Activated naive CD4-positive, alpha-beta T cell treated with anti-CD3 and anti-CD28 coated beads, Interleukin-2, amount 50 U/mL, for 24 hours (primary cell): ENCODE measurements around the gene BTC.

Experiments used
- H3K27ac Mint-ChIP-seq: one replicate; pipeline ENCODE4 v1.8.0; 2021; ENCODE audit warnings: mild to moderate bottlenecking, mixed read lengths
- H3K27me3 Mint-ChIP-seq: one replicate; pipeline ENCODE4 v1.8.0; 2021; ENCODE audit warnings: mixed read lengths
- H3K36me3 Mint-ChIP-seq: one replicate; pipeline ENCODE4 v1.8.0; 2021; ENCODE audit warnings: mixed read lengths
- H3K4me1 Mint-ChIP-seq: one replicate; pipeline ENCODE4 v1.8.0; 2021; ENCODE audit warnings: mixed read lengths
- H3K4me3 Mint-ChIP-seq: one replicate; pipeline ENCODE4 v1.8.0; 2021; ENCODE audit warnings: mild to moderate bottlenecking, mixed read lengths
- H3K9me3 Mint-ChIP-seq: one replicate; pipeline ENCODE4 v1.8.0; 2021; ENCODE audit warnings: mixed read lengths

Gene BTC

DNA sequence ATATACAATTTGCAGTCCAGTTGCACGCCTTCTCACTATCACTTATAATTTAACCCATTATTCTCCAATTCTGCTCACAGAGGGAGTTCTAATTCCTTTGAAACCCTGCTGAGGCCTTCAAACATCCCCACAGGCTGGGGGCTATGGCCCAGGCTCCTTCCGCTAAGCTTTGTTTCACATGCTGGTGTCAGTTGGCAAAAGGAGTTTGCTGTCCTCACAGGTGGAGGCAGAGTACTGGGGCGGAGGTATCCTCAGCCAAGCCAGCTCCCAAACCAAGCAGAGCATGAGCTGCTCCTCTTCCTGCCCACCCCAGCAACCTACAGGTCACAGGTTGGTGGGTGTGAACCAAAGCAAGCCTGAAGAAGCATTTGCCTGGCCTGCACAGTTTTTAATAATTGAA, 21.5 kb downstream of the BTC start:
- H3K4me1 Mint-ChIP-seq, result no peaks in the 10 kb centered on the region
- H3K4me3 Mint-ChIP-seq, result no peak overlapping the region
- H3K36me3 Mint-ChIP-seq, result no peaks in the 10 kb centered on the region
- H3K27me3 Mint-ChIP-seq, result peaks cover 3% of the 10 kb centered on the region
- no peaks in the 10 kb centered on the region for H3K9me3 Mint-ChIP-seq
- no peak overlapping the region for H3K27ac Mint-ChIP-seq

DNA sequence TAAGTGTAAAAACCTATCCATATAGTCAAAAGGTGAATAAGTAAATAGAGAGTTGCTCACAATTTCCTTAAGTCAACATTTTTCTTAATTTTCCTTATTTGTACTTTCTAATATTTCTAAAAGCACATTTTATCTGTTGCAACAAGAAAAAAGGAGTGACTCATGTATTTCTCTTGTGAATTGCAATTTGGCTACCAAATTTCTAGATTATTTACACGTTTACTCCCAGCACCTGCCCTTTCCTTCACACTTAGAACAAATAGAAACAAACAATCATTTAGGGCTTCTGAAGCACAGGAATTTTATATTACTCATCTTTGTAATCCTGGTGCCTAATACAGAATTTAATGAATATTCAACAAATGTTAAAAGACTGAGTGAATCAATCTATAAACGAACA, 22.2 kb downstream of the BTC start:
- Mint-ChIP-seq H3K27me3 (peaks cover 3% of the 10 kb centered on the region), H3K4me3 (no peak overlapping the region), H3K4me1 (no peaks in the 10 kb centered on the region), H3K9me3 (no peaks in the 10 kb centered on the region), H3K36me3 (no peaks in the 10 kb centered on the region), H3K27ac (no peak overlapping the region)

GRCh38 chr4:74770226-74770910, 24.0 kb downstream of the BTC start:
- Mint-ChIP-seq H3K4me1 (no peaks in the 10 kb centered on the region), H3K27me3 (peaks cover 3% of the 10 kb centered on the region), H3K9me3 (no peaks in the 10 kb centered on the region), H3K27ac (no peak overlapping the region), H3K4me3 (no peak overlapping the region), H3K36me3 (no peaks in the 10 kb centered on the region)

DNA sequence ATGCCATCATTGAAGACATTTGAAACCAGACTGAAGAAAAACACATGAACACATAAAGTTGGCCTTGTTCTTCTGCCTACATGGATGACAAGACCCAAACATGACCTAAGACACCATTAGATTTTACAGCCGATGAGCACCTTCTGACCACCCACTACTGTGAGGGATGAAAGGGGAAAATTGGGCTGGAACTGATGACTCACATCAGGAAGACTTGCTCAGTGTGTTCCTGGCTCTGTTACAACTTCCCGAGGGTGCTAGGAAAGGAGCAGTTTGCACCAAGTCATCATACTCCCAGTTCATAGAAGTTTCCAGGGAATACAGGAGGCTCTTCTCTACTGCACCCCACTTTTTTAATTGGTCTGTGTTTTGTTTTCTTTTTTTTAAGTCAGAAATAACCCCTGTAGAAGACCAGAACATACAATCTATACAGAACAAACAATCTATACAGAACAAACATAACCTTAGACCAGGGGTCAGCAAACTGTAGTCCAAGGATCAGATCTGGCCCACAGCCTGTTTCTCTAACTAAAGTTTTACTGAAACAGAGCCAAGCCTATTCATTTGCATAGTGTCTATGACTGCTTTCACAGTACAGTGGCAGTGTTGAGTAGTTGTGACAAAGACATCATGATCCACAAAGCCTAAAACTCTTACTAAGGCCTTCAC, 25.3 kb downstream of the BTC start:
- Mint-ChIP-seq H3K4me3 (no peak overlapping the region), H3K27me3 (peaks cover 2% of the 10 kb centered on the region), H3K27ac (no peak overlapping the region)

GRCh38 chr4:74764119-74764518, 30.2 kb downstream of the BTC start:
- no peaks in the 10 kb centered on the region for H3K27me3 Mint-ChIP-seq
- no peaks in the 10 kb centered on the region for H3K9me3 Mint-ChIP-seq
- H3K4me1 Mint-ChIP-seq, result no peaks in the 10 kb centered on the region
- no peak overlapping the region for H3K4me3 Mint-ChIP-seq
- H3K36me3 Mint-ChIP-seq, result no peaks in the 10 kb centered on the region
- H3K27ac Mint-ChIP-seq, result no peak overlapping the region

More for the DNA sequence above, 25.3 kb downstream of the BTC start:
- H3K36me3 Mint-ChIP-seq, result no peaks in the 10 kb centered on the region
- H3K4me1 Mint-ChIP-seq, result no peaks in the 10 kb centered on the region
- H3K9me3 Mint-ChIP-seq, result no peaks in the 10 kb centered on the region

GRCh38 chr4:74758551-74759145, 35.7 kb downstream of the BTC start:
- no peak overlapping the region for H3K4me3 Mint-ChIP-seq
- peaks cover 3% of the 10 kb centered on the region for H3K27me3 Mint-ChIP-seq
- no peaks in the 10 kb centered on the region for H3K4me1 Mint-ChIP-seq
- H3K9me3 Mint-ChIP-seq, result no peaks in the 10 kb centered on the region
- no peak overlapping the region for H3K27ac Mint-ChIP-seq
- H3K36me3 Mint-ChIP-seq, result no peaks in the 10 kb centered on the region

GRCh38 chr4:74757136-74757535, 37.2 kb downstream of the BTC start:
- no peak overlapping the region for H3K27ac Mint-ChIP-seq
- H3K36me3 Mint-ChIP-seq, result no peaks in the 10 kb centered on the region
- H3K9me3 Mint-ChIP-seq, result no peaks in the 10 kb centered on the region
- no peaks in the 10 kb centered on the region for H3K4me1 Mint-ChIP-seq
- H3K27me3 Mint-ChIP-seq, result peaks cover 5% of the 10 kb centered on the region
- no peak overlapping the region for H3K4me3 Mint-ChIP-seq

- Mint-ChIP-seq H3K27me3 (peaks cover 5% of the 10 kb centered on the region), H3K9me3 (no peaks in the 10 kb centered on the region), H3K36me3 (no peaks in the 10 kb centered on the region), H3K4me3 (no peak overlapping the region), H3K4me1 (no peaks in the 10 kb centered on the region), H3K27ac (no peak overlapping the region)
Observed at GRCh38 chr4:74755486-74755885, 38.8 kb downstream of the BTC start.

- no peak overlapping the region for H3K27ac Mint-ChIP-seq
- no peak overlapping the region for H3K4me3 Mint-ChIP-seq
- peaks cover 5% of the 10 kb centered on the region for H3K27me3 Mint-ChIP-seq
- no peaks in the 10 kb centered on the region for H3K4me1 Mint-ChIP-seq
- H3K36me3 Mint-ChIP-seq, result no peaks in the 10 kb centered on the region
- no peaks in the 10 kb centered on the region for H3K9me3 Mint-ChIP-seq
Observed at GRCh38 chr4:74754218-74754617, 40.1 kb downstream of the BTC start.

DNA sequence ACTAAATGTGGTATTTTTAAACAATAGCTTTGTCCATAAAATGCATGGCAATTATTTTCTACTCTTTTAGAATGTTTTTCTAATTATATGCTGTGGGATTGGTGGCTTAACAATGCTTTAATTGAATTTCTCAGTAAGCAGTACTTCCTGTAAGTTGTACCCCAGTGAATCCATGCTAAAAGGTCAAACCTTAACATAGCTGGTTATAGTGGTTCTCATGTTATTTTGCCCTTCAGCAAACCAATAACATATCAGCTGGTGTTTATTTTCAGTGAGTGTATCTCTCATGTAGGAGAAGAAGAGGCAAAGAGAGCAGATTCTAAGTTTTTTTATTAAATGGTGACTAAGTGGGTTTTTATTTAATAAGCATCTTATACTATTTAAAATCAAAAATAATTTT, 41.5 kb downstream of the BTC start:
- H3K4me3 Mint-ChIP-seq, result no peak overlapping the region
- no peaks in the 10 kb centered on the region for H3K4me1 Mint-ChIP-seq
- no peaks in the 10 kb centered on the region for H3K9me3 Mint-ChIP-seq
- H3K36me3 Mint-ChIP-seq, result no peaks in the 10 kb centered on the region
- peaks cover 6% of the 10 kb centered on the region for H3K27me3 Mint-ChIP-seq
- no peak overlapping the region for H3K27ac Mint-ChIP-seq

DNA sequence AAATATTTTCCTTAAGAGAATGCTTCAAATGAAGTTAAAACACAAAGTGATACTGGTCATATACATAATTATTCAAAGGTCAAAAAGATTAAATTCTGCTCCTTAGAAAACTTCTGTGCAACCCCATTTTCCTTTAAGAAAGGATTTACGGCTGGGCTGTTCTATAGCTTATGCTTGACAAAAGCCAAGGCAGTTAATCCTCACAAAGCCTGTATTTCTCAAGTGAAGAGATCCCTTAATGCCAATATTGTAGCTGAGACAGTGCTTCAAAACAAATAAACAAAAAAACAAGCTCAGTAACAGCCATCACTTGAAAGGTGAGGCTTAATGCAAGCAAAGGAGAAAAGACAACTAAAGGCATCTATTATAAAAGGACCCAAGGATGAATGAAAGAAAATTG, 42.5 kb downstream of the BTC start:
- peaks cover 7% of the 10 kb centered on the region for H3K27me3 Mint-ChIP-seq
- H3K9me3 Mint-ChIP-seq, result no peaks in the 10 kb centered on the region
- no peaks in the 10 kb centered on the region for H3K36me3 Mint-ChIP-seq
- no peak overlapping the region for H3K27ac Mint-ChIP-seq
- H3K4me1 Mint-ChIP-seq, result no peaks in the 10 kb centered on the region
- H3K4me3 Mint-ChIP-seq, result no peak overlapping the region

GRCh38 chr4:74751247-74751646, 43.1 kb downstream of the BTC start:
- no peaks in the 10 kb centered on the region for H3K4me1 Mint-ChIP-seq
- no peaks in the 10 kb centered on the region for H3K9me3 Mint-ChIP-seq
- peaks cover 7% of the 10 kb centered on the region for H3K27me3 Mint-ChIP-seq
- H3K27ac Mint-ChIP-seq, result no peak overlapping the region
- H3K36me3 Mint-ChIP-seq, result no peaks in the 10 kb centered on the region
- H3K4me3 Mint-ChIP-seq, result no peak overlapping the region

DNA sequence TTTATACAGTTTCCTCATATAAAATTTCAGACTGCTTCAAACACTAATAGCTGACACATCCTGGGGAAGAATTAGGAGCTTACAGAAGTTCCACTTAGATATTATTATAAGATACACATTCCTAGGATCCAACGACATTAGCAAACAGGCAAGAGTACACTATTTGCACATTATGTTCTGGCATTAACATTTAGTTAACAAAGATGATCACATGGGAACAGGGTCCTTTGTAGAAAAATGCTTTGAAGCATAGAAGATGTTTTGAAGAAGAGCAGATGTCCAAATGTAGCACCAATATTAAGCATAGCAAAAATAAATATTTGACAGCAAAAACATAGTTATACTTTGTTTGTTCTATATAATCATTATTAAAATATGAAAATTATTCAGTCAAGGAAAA, 52.1 kb downstream of the BTC start:
- Mint-ChIP-seq H3K4me1 (no peaks in the 10 kb centered on the region), H3K4me3 (no peak overlapping the region), H3K36me3 (no peaks in the 10 kb centered on the region), H3K27me3 (peaks cover 1% of the 10 kb centered on the region), H3K9me3 (no peaks in the 10 kb centered on the region), H3K27ac (no peak overlapping the region)

GRCh38 chr4:74738464-74739143, 55.7 kb downstream of the BTC start:
- Mint-ChIP-seq H3K27me3 (no peaks in the 10 kb centered on the region), H3K27ac (no peak overlapping the region), H3K4me3 (no peak overlapping the region), H3K36me3 (no peaks in the 10 kb centered on the region), H3K4me1 (no peaks in the 10 kb centered on the region), H3K9me3 (no peaks in the 10 kb centered on the region)

GRCh38 chr4:74734995-74735394, 59.3 kb downstream of the BTC start:
- Mint-ChIP-seq H3K4me3 (no peak overlapping the region), H3K27me3 (no peaks in the 10 kb centered on the region), H3K27ac (no peak overlapping the region)

GRCh38 chr4:74733756-74734155, 60.6 kb downstream of the BTC start:
- Mint-ChIP-seq H3K4me3 (no peak overlapping the region), H3K36me3 (no peaks in the 10 kb centered on the region), H3K27ac (no peak overlapping the region), H3K9me3 (no peaks in the 10 kb centered on the region), H3K27me3 (no peaks in the 10 kb centered on the region), H3K4me1 (no peaks in the 10 kb centered on the region)

More at GRCh38 chr4:74734995-74735394, 59.3 kb downstream of the BTC start:
- Mint-ChIP-seq H3K4me1 (no peaks in the 10 kb centered on the region), H3K9me3 (no peaks in the 10 kb centered on the region), H3K36me3 (no peaks in the 10 kb centered on the region)
